A549 (cell line): Measurements from ENCODE around the gene DHX15. TPM values are rescaled to one million over a fixed set of nuclear protein-coding genes. Genes with fewer than 3 reads are reported as not detected.

Experiments used
- ATAC-seq, 2 experiments: fragments of 200-7000 bp in 1 of 2; fragments of >200 bp in 1 of 2; cut with Nextera tagmentation in 1 of 2; cut with Tn5 transposase in 1 of 2; 3 replicates each; pipeline versions ENCODE4 v1.8.0 to v1.9.1; 2018 to 2020; ENCODE audit warnings: mild to moderate bottlenecking in 1 of 2, moderate library complexity in 1 of 2
- CTCF ChIA-PET: fragments of 300-600 bp; sonication (Branson Sonifier 250); formaldehyde crosslinking; extraction: SDS; loops from one replicate; lab custom pipeline; 2021; ENCODE audit warnings: antibody characterized with exemption, inconsistent platforms; lab: Yijun Ruan, JAX
- POLR2A ChIA-PET: fragments of 350-600 bp; formaldehyde crosslinking; extraction: SDS; loops from one replicate; lab custom pipeline; 2021; ENCODE audit warnings: antibody characterized with exemption, inconsistent platforms; lab: Yijun Ruan, JAX
- DNase-seq, 2 experiments: peaks; one replicate each; pipeline versions ENCODE4 v3.0.0 to v3.0.0-alpha.2; 2011 to 2016; ENCODE audit warnings: low read depth in 1 of 2, low spot score in 1 of 2
- FAIRE-seq: peaks from 2 replicates; lab custom pipeline; 2011; peaks lifted over from hg19 to GRCh38; lab: Jason Lieb, UNC
- H3K27ac ChIP-seq, 2 experiments: fragments of >200 bp; sonication (Bioruptor Twin); formaldehyde crosslinking; 3 replicates each; pipeline ENCODE4 v1.5.1; 2016 to 2017
- H3K4me1 ChIP-seq: fragments of >200 bp; sonication (Bioruptor Twin); formaldehyde crosslinking; 3 replicates; pipeline ENCODE4 v1.6.1; 2016
- H3K4me2 ChIP-seq: fragments of >200 bp; sonication (Bioruptor Twin); formaldehyde crosslinking; 3 replicates; pipeline ENCODE4 v1.6.1; 2016
- H3K4me3 ChIP-seq: fragments of >200 bp; sonication (Bioruptor Twin); formaldehyde crosslinking; 3 replicates; pipeline ENCODE4 v1.5.1; 2016
- H3K9me3 ChIP-seq: fragments of >200 bp; sonication (Bioruptor Twin); formaldehyde crosslinking; 3 replicates; pipeline ENCODE4 v1.6.1; 2016
- ATOH8 ChIP-seq: fragments of 250-450 bp; sonication (Bioruptor Pico); IDR thresholded peaks from 2 replicates; pipeline ENCODE4 v1.5.0; 2020; ENCODE audit warnings: low read depth, mild to moderate bottlenecking, moderate library complexity
- BCL3 ChIP-seq: fragments of >200 bp; sonication (Bioruptor Twin); formaldehyde crosslinking; IDR thresholded peaks from 3 replicates; pipeline ENCODE4 v1.6.1; 2016
- BHLHE40 ChIP-seq: IDR thresholded peaks from 2 replicates; pipeline ENCODE4 v1.6.1; 2012; ENCODE audit warnings: low read depth, low read length, inconsistent platforms
- CEBPB ChIP-seq, 2 experiments: fragments of >200 bp in 1 of 2; sonication (Bioruptor Twin) in 1 of 2; formaldehyde crosslinking in 1 of 2; IDR thresholded peaks; 2 replicates each; pipeline ENCODE4 v1.6.1; 2012 to 2016
- CHD2 ChIP-seq: fragments of 150-350 bp; IDR thresholded peaks from 2 replicates; pipeline ENCODE4 v1.6.1; 2014; ENCODE audit warnings: low read length; ENCODE audit not compliant: partially characterized antibody
- CHD4 ChIP-seq: fragments of 200-600 bp; sonication (generic); IDR thresholded peaks from 2 replicates; pipeline ENCODE4 v1.6.1; 2016; ENCODE audit warnings: antibody characterized with exemption, mild to moderate bottlenecking, borderline replicate concordance
- FOSB ChIP-seq: fragments of 250-450 bp; sonication (Bioruptor Pico); IDR thresholded peaks from 2 replicates; pipeline ENCODE4 v1.5.0; 2020; ENCODE audit warnings: mild to moderate bottlenecking, moderate library complexity
- GATA3 ChIP-seq: IDR thresholded peaks from 2 replicates; pipeline ENCODE4 v1.6.1; 2012; ENCODE audit warnings: borderline replicate concordance
- HEYL ChIP-seq: fragments of 250-450 bp; sonication (Bioruptor Pico); IDR thresholded peaks from 2 replicates; pipeline ENCODE4 v1.8.0; 2021; ENCODE audit warnings: mild to moderate bottlenecking, moderate library complexity
- HOXA7 ChIP-seq: fragments of 250-450 bp; sonication (Bioruptor Pico); IDR thresholded peaks from 2 replicates; pipeline ENCODE4 v1.5.0; 2020; ENCODE audit warnings: mild to moderate bottlenecking, moderate library complexity
- JUN ChIP-seq, 2 experiments: fragments of >200 bp; sonication (Bioruptor Twin); formaldehyde crosslinking; IDR thresholded peaks; 2 replicates in 1 of 2; 3 replicates in 1 of 2; pipeline ENCODE4 v1.6.1; 2016 to 2017
- KDM1A ChIP-seq: fragments of 200-600 bp; sonication (generic); IDR thresholded peaks from 2 replicates; pipeline ENCODE4 v1.6.1; 2016; ENCODE audit warnings: low read depth, mild to moderate bottlenecking
- MAFK ChIP-seq: fragments of 450-650 bp; IDR thresholded peaks from 2 replicates; pipeline ENCODE4 v1.6.1; 2014; ENCODE audit not compliant: partially characterized antibody
- PHF8 ChIP-seq: fragments of 200-600 bp; sonication (generic); IDR thresholded peaks from 2 replicates; pipeline ENCODE4 v1.6.1; 2016; ENCODE audit warnings: low read depth, mild to moderate bottlenecking, antibody characterized with exemption, moderate library complexity, borderline replicate concordance
- RAD21 ChIP-seq, 2 experiments: fragments of >200 bp in 1 of 2; sonication (Bioruptor Twin) in 1 of 2; formaldehyde crosslinking in 1 of 2; IDR thresholded peaks in 1 of 2; conservative IDR thresholded peaks in 1 of 2; 2 replicates in 1 of 2; 3 replicates in 1 of 2; pipeline ENCODE4 v1.6.1; 2012 to 2018; ENCODE audit warnings: inconsistent platforms in 1 of 2
- RNF2 ChIP-seq: fragments of 200-600 bp; sonication (generic); IDR thresholded peaks from 2 replicates; pipeline ENCODE4 v1.6.1; 2016; ENCODE audit warnings: low read depth, mild to moderate bottlenecking, antibody characterized with exemption, moderate library complexity, borderline replicate concordance
- TFCP2L1 ChIP-seq: fragments of 250-450 bp; sonication (Bioruptor Pico); IDR thresholded peaks from 2 replicates; pipeline ENCODE4 v1.5.0; 2021; ENCODE audit warnings: mild to moderate bottlenecking
- TP53 ChIP-seq: fragments of 250-450 bp; sonication (Bioruptor Pico); IDR thresholded peaks from 2 replicates; pipeline ENCODE4 v1.5.0; 2021; ENCODE audit warnings: mild to moderate bottlenecking, moderate library complexity
- ZNF302 ChIP-seq: fragments of 250-450 bp; sonication (Bioruptor Pico); IDR thresholded peaks from 2 replicates; pipeline ENCODE4 v1.9.0; 2021; ENCODE audit warnings: inconsistent platforms, mild to moderate bottlenecking, moderate library complexity
- ZSCAN20 ChIP-seq: fragments of 250-450 bp; sonication (Bioruptor Pico); IDR thresholded peaks from 2 replicates; pipeline ENCODE4 v1.8.0; 2022; ENCODE audit warnings: mild to moderate bottlenecking, moderate library complexity
- WGBS: methylation state at CpG from one replicate; pipeline ENCODE4 v1.1.6; 2017; ENCODE audit errors: missing lambda C conversion rate; 5-methylcytosine and 5-hydroxymethylcytosine counted together
- polyA plus RNA-seq, 4 experiments: library from polyadenylated mRNA; depleted of rRNA in 3 of 4; stranded (reverse); fragments of >200 nt; fragmentation: RNase III in 1 of 4; extraction: RNeasy Plus Mini Kit Qiagen cat#74134 plus additional on column Dnase treatment in 1 of 4; gene quantifications; 2 replicates in 3 of 4; 3 replicates in 1 of 4; pipeline ENCODE4 v1.2.3, GENCODE V29; 2011 to 2017
- TF ChIP-seq, protein P1 (sequence below): fragments of 150-350 bp; IDR thresholded peaks from 2 replicates; pipeline ENCODE4 v1.6.1; 2014; ENCODE audit warnings: low read depth, mild to moderate bottlenecking, low read length
- TF ChIP-seq, protein P2 (sequence below): fragments of 450-650 bp; IDR thresholded peaks from 2 replicates; pipeline ENCODE4 v1.6.1; 2014; ENCODE audit warnings: antibody characterized with exemption

The DHX15 gene
- polyA plus RNA-seq, 2 of the 4 experiments (the other 2 are of a cell fraction) = 154 to 189 TPM

DNA sequence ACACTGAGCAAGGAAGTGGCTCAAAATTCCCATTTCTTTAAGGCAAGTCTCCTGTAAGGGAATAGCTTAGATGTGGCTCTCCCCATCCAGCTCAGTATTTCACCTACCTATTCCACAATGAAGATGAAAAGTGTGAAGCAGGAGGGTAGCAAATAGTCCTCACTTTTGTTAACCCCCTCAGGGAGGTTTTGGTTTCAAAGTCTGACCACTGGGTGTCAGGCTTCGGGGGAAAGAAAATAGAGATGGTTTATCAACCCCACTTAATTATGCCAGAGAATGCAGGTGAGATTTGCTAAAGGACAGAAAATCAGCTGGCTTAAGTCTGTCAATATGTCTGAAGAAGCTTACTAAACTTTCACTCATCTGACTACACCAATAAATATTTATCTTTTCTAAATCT is 69.5 kb downstream of the DHX15 start:
- WGBS = 67% methylated on average over 1 of the region's 1 CpG
- FAIRE-seq = no peak
- ChIA-PET CTCF (interaction anchor here (0.9 to 1.4 kb wide), 3 partner anchors 22 to 70 kb away, joined by 3 to 4 read pairs (median 3); partner anchors contain the start of gene DHX15), POLR2A (no interaction called here)
- ATAC-seq = peak in 1 of 2 experiments; percentile 19; a peak in 3 of 6 replicates
- Histone ChIP-seq H3K4me3 (no peak overlapping the region), H3K4me2 (no peak overlapping the region), H3K4me1 (no peaks in the 10 kb centered on the region; the same call in 2 of the 3 replicates), H3K27ac (no peak overlapping the region), H3K9me3 (no peaks in the 10 kb centered on the region)
- DNase-seq = peak in 1 of 2 experiments; percentile 7
- TF ChIP-seq KDM1A (no peak), RNF2 (no peak), ZSCAN20 (CRISPR knock-in tag) (no peak), JUN (IDR thresholded peaks at IDR 0.05) (no peak), GATA3 (no peak), CEBPB (IDR thresholded peaks at IDR 0.05) (no peak), ZNF302 (CRISPR knock-in tag) (no peak), MAFK (no peak), RAD21 (conservative IDR thresholded peaks at IDR 0.05 in 1 of 2, IDR thresholded peaks at IDR 0.05 in 1 of 2) (no peak)
- TF ChIP-seq, protein P1, sequence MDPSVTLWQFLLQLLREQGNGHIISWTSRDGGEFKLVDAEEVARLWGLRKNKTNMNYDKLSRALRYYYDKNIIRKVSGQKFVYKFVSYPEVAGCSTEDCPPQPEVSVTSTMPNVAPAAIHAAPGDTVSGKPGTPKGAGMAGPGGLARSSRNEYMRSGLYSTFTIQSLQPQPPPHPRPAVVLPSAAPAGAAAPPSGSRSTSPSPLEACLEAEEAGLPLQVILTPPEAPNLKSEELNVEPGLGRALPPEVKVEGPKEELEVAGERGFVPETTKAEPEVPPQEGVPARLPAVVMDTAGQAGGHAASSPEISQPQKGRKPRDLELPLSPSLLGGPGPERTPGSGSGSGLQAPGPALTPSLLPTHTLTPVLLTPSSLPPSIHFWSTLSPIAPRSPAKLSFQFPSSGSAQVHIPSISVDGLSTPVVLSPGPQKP = no peak
- TF ChIP-seq, protein P2, sequence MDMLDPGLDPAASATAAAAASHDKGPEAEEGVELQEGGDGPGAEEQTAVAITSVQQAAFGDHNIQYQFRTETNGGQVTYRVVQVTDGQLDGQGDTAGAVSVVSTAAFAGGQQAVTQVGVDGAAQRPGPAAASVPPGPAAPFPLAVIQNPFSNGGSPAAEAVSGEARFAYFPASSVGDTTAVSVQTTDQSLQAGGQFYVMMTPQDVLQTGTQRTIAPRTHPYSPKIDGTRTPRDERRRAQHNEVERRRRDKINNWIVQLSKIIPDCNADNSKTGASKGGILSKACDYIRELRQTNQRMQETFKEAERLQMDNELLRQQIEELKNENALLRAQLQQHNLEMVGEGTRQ = no peak
- TF ChIP-seq, all 56 proteins: peak for 0

- CTCF ChIA-PET = interaction anchor here (1.4 kb wide), 1 partner anchor 21 kb away, joined by 4 read pairs; no protein-coding TSS in a partner anchor
- H3K27ac ChIP-seq = no peak overlapping the region
- FAIRE-seq (no peak), ATAC-seq (no peak), DNase-seq (no peak)
- H3K4me3 ChIP-seq = no peak overlapping the region
- POLR2A ChIA-PET = no interaction called here
- no peak overlapping the region for H3K4me2 ChIP-seq
- 85% methylated on average over 2 of the region's 2 CpGs for WGBS
- TF ChIP-seq PHF8 = no peak
- TF ChIP-seq, protein P2 = no peak
- no peak for TF ChIP-seq BHLHE40
- no peak for TF ChIP-seq CHD2
- TF ChIP-seq TP53 (CRISPR knock-in tag) = no peak
- TF ChIP-seq BCL3 = no peak
- no peak for TF ChIP-seq HEYL (CRISPR knock-in tag)
- TF ChIP-seq ATOH8 (CRISPR knock-in tag) = no peak
- no peak for TF ChIP-seq ZNF302 (CRISPR knock-in tag)
- no peak for TF ChIP-seq TFCP2L1 (CRISPR knock-in tag)
- no peak for TF ChIP-seq CHD4
- TF ChIP-seq, protein P1 = no peak
- TF ChIP-seq HOXA7 = no peak
- TF ChIP-seq FOSB (CRISPR knock-in tag) = no peak
- H3K9me3 ChIP-seq = no peaks in the 10 kb centered on the region
- H3K4me1 ChIP-seq = no peaks in the 10 kb centered on the region
These were observed 70.6 kb downstream of the DHX15 start for GRCh38 chr4:24513718-24514117.
